ENCODE measurements around the gene FCRLA.

FCRLA gene

GRCh38 chr1:161707503-161707902, 474 bp downstream of the FCRLA start:
- Histone ChIP-seq H3K4me3 (ENCODE audit: low read length, poor library complexity, severe bottlenecking) (no peak overlapping the region), H4K20me1 (ENCODE audit: insufficient read depth, low read length, poor library complexity, severe bottlenecking) (no peaks in the 10 kb centered on the region), H3K4me2 (ENCODE audit: low read depth, low read length, poor library complexity, severe bottlenecking) (no peak overlapping the region)

DNA sequence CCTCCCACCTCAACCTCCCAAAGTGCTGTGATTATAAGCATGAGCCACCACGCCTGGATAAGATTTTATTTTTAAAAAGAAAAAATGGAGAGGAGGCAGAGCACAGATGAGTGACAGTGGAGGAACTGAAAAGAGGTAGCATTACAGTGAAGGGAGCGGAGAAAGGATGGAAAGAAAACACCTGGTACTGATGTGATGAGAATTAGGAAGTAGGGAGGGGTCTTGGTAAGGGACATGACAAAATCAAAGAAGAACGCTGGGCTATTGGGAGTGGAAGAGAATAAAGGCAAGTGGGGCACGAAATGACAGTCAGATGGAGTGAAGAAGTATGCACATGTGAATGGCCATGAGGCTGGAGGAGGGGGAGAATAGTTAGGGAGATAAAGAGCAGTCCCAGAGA, 2.3 kb downstream of the FCRLA start:
- H3K79me2 ChIP-seq (ENCODE audit: insufficient read depth, low read length): no peaks in the 10 kb centered on the region
- H3K4me2 ChIP-seq (ENCODE audit: low read depth, low read length, poor library complexity, severe bottlenecking): no peak overlapping the region
- H3K4me1 ChIP-seq (ENCODE audit: insufficient read depth, low read length, poor library complexity, severe bottlenecking): no peaks in the 10 kb centered on the region

More at GRCh38 chr1:161707503-161707902, 474 bp downstream of the FCRLA start:
- H3K36me3 ChIP-seq (ENCODE audit: insufficient read depth, low read length): no peaks in the 10 kb centered on the region
- no peaks in the 10 kb centered on the region for H3K9me3 ChIP-seq (ENCODE audit: insufficient read depth, low read depth, low read length)
- H3K4me1 ChIP-seq (ENCODE audit: insufficient read depth, low read length, poor library complexity, severe bottlenecking): no peaks in the 10 kb centered on the region
- H3K27me3 ChIP-seq (ENCODE audit: insufficient read depth, low read length, poor library complexity, severe bottlenecking): no peaks in the 10 kb centered on the region
- H2AFZ ChIP-seq (ENCODE audit: low read length): no peak overlapping the region
- TF ChIP-seq EZH2phosphoT487 (IDR thresholded peaks at IDR 0.05; ENCODE audit: borderline replicate concordance) (no peak), CTCF (conservative IDR thresholded peaks at IDR 0.05; ENCODE audit: low read length) (no peak)
- no peak overlapping the region for H3K9ac ChIP-seq (ENCODE audit: low read depth, low read length, poor library complexity, severe bottlenecking)
- no peaks in the 10 kb centered on the region for H3K9me2 ChIP-seq (replicated peaks; ENCODE audit: low read depth, low read length)
- no peaks in the 10 kb centered on the region for H3F3A ChIP-seq (ENCODE audit: low read depth)
- no peaks in the 10 kb centered on the region for H3K79me2 ChIP-seq (ENCODE audit: insufficient read depth, low read length)

DNA sequence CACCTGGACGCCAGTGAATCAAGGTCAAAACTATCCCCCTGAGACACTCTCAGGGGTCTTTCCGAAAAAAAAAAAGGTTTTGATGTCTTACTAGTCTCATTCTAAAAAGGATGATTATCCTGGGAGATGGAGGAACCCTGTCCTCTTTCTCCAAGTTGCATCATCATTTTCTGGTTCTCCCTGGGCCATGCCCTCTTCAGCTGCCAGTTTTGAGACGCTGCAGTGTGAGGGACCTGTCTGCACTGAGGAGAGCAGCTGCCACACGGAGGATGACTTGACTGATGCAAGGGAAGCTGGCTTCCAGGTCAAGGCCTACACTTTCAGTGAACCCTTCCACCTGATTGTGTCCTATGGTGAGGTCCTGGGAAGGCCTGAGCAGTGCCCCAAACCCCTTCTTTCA, 3.5 kb downstream of the FCRLA start:
- no peak for TF ChIP-seq EZH2phosphoT487 (IDR thresholded peaks at IDR 0.05; ENCODE audit: borderline replicate concordance)
- TF ChIP-seq CTCF (conservative IDR thresholded peaks at IDR 0.05; ENCODE audit: low read length): no peak
- H3K79me2 ChIP-seq (ENCODE audit: insufficient read depth, low read length): no peaks in the 10 kb centered on the region
- H3K9me3 ChIP-seq (ENCODE audit: insufficient read depth, low read depth, low read length): no peaks in the 10 kb centered on the region
- no peaks in the 10 kb centered on the region for H3K36me3 ChIP-seq (ENCODE audit: insufficient read depth, low read length)
- H3K9ac ChIP-seq (ENCODE audit: low read depth, low read length, poor library complexity, severe bottlenecking): no peak overlapping the region
- no peaks in the 10 kb centered on the region for H3K4me1 ChIP-seq (ENCODE audit: insufficient read depth, low read length, poor library complexity, severe bottlenecking)
- H2AFZ ChIP-seq (ENCODE audit: low read length): no peak overlapping the region
- no peaks in the 10 kb centered on the region for H3F3A ChIP-seq (ENCODE audit: low read depth)
- H3K27me3 ChIP-seq (ENCODE audit: insufficient read depth, low read length, poor library complexity, severe bottlenecking): no peaks in the 10 kb centered on the region
- no peaks in the 10 kb centered on the region for H4K20me1 ChIP-seq (ENCODE audit: insufficient read depth, low read length, poor library complexity, severe bottlenecking)
- no peaks in the 10 kb centered on the region for H3K9me2 ChIP-seq (replicated peaks; ENCODE audit: low read depth, low read length)
- H3K4me2 ChIP-seq (ENCODE audit: low read depth, low read length, poor library complexity, severe bottlenecking): no peak overlapping the region
- H3K4me3 ChIP-seq (ENCODE audit: low read length, poor library complexity, severe bottlenecking): no peak overlapping the region

More for the DNA sequence above, 2.3 kb downstream of the FCRLA start:
- Histone ChIP-seq H3K36me3 (ENCODE audit: insufficient read depth, low read length) (no peaks in the 10 kb centered on the region), H3F3A (ENCODE audit: low read depth) (no peaks in the 10 kb centered on the region), H3K4me3 (ENCODE audit: low read length, poor library complexity, severe bottlenecking) (no peak overlapping the region), H4K20me1 (ENCODE audit: insufficient read depth, low read length, poor library complexity, severe bottlenecking) (no peaks in the 10 kb centered on the region), H3K9me3 (ENCODE audit: insufficient read depth, low read depth, low read length) (no peaks in the 10 kb centered on the region), H3K27me3 (ENCODE audit: insufficient read depth, low read length, poor library complexity, severe bottlenecking) (no peaks in the 10 kb centered on the region), H3K9me2 (replicated peaks; ENCODE audit: low read depth, low read length) (no peaks in the 10 kb centered on the region), H3K9ac (ENCODE audit: low read depth, low read length, poor library complexity, severe bottlenecking) (no peak overlapping the region), H2AFZ (ENCODE audit: low read length) (no peak overlapping the region)
- TF ChIP-seq EZH2phosphoT487 (IDR thresholded peaks at IDR 0.05; ENCODE audit: borderline replicate concordance): no peak
- no peak for TF ChIP-seq CTCF (conservative IDR thresholded peaks at IDR 0.05; ENCODE audit: low read length)

Measured in Loucy (cell line).